ENCODE measurements around the gene TMEM140.

TMEM140 gene

DNA sequence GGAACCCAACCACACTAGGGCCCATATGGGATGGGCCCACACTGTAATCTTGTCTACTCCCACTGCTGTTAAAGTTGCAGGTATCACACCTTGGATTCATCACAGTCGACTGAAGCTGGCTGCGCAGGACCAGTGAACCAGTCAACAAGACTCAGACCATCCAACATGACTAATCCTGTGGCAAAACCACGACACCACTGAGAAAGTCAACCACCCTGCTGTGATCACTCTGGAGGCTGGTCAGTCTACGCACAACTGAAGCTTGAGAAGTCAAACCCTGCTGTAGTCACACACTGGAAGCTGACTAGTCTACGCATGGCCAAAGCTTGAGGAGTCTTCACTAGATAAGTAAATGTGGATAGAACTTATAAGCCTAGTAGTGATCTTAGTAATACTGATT, 32.2 kb downstream of the TMEM140 start:
- TF ChIP-seq, protein P1, sequence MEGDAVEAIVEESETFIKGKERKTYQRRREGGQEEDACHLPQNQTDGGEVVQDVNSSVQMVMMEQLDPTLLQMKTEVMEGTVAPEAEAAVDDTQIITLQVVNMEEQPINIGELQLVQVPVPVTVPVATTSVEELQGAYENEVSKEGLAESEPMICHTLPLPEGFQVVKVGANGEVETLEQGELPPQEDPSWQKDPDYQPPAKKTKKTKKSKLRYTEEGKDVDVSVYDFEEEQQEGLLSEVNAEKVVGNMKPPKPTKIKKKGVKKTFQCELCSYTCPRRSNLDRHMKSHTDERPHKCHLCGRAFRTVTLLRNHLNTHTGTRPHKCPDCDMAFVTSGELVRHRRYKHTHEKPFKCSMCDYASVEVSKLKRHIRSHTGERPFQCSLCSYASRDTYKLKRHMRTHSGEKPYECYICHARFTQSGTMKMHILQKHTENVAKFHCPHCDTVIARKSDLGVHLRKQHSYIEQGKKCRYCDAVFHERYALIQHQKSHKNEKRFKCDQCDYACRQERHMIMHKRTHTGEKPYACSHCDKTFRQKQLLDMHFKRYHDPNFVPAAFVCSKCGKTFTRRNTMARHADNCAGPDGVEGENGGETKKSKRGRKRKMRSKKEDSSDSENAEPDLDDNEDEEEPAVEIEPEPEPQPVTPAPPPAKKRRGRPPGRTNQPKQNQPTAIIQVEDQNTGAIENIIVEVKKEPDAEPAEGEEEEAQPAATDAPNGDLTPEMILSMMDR (IDR thresholded peaks at IDR 0.05): no peak

DNA sequence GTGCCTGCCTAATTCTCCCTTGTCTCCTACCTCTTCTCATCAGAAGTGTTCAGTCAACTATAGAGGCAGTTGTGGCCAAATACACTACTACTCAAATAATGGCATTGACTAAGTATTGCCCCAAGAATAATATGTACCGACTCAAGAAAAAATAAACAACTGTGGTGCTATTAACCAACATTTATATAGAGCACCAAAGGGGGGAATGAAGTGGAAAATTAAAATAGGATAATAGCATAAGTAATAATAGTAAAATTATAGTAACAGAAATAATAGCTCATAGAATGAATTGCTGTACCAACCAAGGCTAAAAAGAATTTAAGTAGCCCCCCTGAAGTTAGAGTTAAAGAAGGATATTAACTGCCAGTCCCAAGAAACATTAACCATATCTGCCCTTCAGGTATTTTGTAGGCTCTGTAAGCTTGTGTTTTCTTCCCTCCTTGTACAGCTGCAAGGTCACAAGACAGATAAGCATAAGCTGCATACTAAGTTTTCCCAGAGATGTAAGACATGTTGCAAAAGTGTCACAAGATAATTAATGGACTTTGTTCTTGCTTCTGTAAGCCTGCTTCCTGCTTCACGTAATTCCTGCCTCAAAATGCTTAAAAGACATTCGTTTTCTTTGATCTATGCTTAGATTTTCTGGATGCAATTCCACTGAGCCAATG, 33.5 kb downstream of the TMEM140 start:
- TF ChIP-seq, protein P1 (IDR thresholded peaks at IDR 0.05): no peak

DNA sequence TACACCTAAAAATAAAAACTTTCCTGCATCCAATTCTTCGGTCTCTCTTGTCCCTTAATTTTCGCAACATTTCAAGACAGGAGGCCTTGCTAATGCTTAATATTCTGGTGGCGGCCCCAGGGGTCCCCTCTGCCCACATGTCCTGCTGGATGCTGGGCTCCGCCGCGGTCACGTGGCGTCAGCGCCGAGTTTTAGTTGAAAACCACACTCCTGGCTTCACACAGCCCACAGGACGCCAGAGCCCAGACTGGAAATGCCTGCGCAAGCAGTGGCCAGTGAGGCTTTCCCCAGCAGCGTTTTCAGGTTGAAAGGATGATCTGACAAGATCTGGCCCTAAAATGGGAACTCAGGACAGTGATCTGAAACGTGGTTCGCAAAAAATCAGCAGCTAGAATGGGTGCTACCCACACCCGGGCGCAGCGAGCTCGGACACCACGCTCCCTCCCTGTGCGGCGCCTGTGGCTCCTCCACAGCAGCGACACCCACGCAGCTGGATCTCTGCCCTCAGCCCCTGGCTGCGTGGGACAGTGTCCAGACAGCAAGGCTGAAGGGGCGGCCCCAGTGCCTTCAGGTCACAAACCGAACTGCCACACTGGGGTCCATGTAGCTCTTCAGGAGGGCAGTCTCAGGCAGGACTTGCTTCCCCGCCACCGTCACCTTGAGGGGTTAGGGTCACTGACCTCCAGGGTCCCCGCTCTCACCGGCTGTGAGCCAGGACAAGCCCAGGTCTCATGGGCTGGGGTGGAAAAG, 34.2 kb downstream of the TMEM140 start:
- TF ChIP-seq, protein P1 (IDR thresholded peaks at IDR 0.05): no peak

DNA sequence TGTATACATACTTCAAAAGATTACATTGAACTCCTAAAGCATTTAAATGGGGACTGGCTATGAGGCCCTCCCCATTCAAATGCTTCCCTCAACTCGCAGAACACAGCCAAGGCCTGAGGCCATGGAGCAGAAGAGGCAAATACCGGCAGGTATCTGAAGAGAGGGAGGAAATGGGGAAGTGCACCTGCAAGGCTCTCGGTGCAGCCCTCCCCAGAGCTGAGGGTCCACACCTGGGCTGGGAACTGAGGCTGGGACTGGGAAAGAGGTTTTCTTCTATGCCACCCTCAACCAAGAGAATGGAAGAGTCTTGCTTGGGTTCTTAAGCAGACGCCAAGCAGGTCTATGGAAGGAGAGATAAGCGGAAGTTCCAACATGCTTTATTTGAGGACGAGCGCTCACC, 35.6 kb downstream of the TMEM140 start:
- TF ChIP-seq, protein P1 (IDR thresholded peaks at IDR 0.05): no peak

DNA sequence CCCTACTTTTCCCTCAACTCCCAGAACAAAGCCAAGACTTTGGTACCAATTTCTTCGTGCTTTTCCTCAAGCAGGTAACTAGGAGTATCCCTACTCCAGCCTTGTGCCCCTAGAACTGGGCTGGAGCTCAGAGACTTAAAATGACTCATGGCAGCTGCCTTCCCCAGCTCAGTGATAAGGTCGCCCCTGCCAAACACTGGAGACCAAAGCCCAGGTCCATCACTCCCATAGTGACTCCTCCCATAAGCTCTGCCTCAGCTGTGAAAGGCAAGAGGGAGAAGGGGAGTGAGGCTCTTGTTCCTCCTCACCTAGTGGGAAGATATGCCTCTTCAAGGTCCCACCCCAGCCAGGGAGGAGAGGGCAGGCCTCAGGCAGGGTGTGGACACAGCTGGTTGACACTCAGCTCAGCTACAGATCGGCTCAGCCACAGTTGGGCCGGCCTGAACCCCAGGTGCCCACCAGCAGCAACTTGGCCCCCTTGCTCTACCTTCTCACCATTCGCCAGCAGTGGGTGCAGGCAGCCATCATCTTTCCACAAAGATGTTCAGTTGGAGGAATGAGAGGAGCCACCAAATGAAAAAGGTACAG, 36.5 kb downstream of the TMEM140 start:
- TF ChIP-seq, protein P1 (IDR thresholded peaks at IDR 0.05): no peak

DNA sequence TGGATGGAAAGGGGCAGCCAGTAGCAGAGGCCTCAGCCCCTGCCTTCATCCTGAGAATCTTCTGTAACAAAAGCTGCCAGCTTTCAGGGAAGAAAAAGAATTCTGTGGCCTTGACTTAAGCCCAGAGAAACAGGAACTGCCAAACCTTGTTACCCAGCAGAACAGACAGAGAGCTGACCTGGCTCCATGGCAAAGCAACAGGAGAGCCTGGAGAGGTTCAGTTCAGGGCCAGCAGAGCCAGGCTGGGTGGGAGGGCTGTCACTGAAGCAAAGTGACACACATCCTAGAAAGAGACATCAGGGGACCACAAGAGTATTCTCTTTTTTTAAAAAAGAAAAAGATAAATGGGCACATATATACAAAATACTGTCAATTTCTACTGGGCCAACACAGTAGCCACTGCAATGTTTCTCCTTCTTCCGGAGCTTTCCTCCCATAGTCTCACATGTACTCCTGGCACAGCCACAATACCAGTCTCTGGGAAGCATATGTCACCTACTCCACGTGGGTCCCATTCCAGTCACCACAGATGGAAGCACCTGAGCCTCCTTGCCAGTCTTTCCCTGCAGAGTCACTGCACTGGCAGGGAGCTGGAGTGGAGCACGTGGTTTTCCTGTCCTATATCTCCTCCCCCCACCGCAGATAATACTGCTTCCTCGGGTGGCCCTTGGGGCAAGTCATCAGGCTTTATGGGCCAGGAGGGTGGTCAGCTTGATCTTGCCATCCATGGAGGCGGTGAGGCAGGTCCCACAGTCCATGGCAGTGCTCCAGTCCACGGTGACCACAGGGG, 37.8 kb downstream of the TMEM140 start:
- TF ChIP-seq, protein P1 (IDR thresholded peaks at IDR 0.05): no peak

DNA sequence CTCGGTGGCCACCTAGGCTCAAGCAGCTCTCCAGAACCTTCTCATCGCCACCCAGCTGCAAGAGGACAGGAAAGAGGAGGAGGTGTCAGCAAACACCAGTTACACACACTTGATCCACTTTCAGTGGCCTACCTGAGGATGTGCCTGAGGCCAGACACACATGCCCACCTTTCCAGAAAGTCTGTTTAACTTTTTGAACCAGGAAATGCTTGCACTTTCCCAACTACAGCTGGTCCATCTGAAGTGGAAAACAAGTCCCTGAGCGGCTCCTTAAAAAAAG, 38.3 kb downstream of the TMEM140 start:
- TF ChIP-seq, protein P1 (IDR thresholded peaks at IDR 0.05): no peak

Data from LNCAP (cell line).